ENCODE data around the gene CEACAM6.

DNA sequence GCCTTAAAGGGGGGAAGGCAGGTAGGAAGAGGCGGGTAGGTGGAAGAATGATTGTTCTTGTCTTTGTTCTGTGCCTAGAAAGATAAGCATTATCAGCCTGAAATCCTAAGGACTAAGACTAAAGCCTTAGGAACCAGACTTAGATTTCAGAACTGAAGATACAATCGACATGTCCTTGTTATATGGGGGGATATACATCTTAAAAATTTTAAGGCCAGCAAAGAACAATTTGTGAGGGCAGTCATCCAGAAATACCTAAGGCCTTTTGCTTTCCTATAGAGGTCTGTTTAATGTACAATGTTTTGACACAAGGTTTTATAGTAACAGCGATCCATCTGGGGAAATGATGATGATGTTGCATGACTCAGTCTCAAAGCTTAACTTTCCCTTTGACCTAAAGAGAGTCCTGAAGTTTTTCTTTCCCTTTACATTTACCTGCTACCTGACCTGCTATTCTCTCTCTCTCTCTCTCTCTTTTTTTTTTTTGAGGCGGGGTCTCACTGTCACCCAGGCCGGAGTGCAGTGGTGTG, 20.2 kb upstream of the CEACAM6 start:
- TF ChIP-seq, protein P1, sequence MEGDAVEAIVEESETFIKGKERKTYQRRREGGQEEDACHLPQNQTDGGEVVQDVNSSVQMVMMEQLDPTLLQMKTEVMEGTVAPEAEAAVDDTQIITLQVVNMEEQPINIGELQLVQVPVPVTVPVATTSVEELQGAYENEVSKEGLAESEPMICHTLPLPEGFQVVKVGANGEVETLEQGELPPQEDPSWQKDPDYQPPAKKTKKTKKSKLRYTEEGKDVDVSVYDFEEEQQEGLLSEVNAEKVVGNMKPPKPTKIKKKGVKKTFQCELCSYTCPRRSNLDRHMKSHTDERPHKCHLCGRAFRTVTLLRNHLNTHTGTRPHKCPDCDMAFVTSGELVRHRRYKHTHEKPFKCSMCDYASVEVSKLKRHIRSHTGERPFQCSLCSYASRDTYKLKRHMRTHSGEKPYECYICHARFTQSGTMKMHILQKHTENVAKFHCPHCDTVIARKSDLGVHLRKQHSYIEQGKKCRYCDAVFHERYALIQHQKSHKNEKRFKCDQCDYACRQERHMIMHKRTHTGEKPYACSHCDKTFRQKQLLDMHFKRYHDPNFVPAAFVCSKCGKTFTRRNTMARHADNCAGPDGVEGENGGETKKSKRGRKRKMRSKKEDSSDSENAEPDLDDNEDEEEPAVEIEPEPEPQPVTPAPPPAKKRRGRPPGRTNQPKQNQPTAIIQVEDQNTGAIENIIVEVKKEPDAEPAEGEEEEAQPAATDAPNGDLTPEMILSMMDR (IDR thresholded peaks at IDR 0.05): no peak
- TF ChIP-seq POLR2A (IDR thresholded peaks at IDR 0.05; ENCODE audit: low read depth) (no peak), POLR2AphosphoS5 (IDR thresholded peaks at IDR 0.05) (no peak)
